Adipocyte (in vitro differentiated cells): ENCODE results near the gene SLC7A1.

Source experiments
- DNase-seq: peaks from one replicate; pipeline ENCODE4 v3.0.0-alpha.2; 2015; ENCODE audit warnings: low read depth
- H3K27me3 ChIP-seq: replicated peaks from 2 replicates; pipeline ENCODE4 v1.7.0; 2013; ENCODE audit warnings: mild to moderate bottlenecking, low read length, moderate library complexity; ENCODE audit not compliant: control insufficient read depth, insufficient read depth
- H3K36me3 ChIP-seq: 2 replicates; pipeline ENCODE4 v1.7.0; 2013; ENCODE audit warnings: low read length, mild to moderate bottlenecking, moderate library complexity; ENCODE audit not compliant: control insufficient read depth, insufficient read depth, severe bottlenecking
- H3K4me1 ChIP-seq: 2 replicates; pipeline ENCODE4 v1.7.0; 2013; ENCODE audit warnings: mild to moderate bottlenecking, low read length, moderate library complexity; ENCODE audit not compliant: control insufficient read depth, insufficient read depth
- H3K4me3 ChIP-seq: 2 replicates; pipeline ENCODE4 v1.7.0; 2013; ENCODE audit warnings: mild to moderate bottlenecking, low read length, moderate library complexity
- H3K9ac ChIP-seq: 2 replicates; pipeline ENCODE4 v1.7.0; 2013; ENCODE audit warnings: mild to moderate bottlenecking, low read length, moderate library complexity
- H3K9me3 ChIP-seq: 2 replicates; pipeline ENCODE4 v1.7.0; 2013; ENCODE audit warnings: mild to moderate bottlenecking, low read length, moderate library complexity; ENCODE audit not compliant: control insufficient read depth

The SLC7A1 gene

GRCh38 chr13:29464105-29464679, 131.3 kb downstream of the SLC7A1 start:
- no peaks in the 10 kb centered on the region for H3K27me3 ChIP-seq
- no peaks in the 10 kb centered on the region for H3K36me3 ChIP-seq
- H3K4me3 ChIP-seq = no peak overlapping the region
- DNase-seq = no peak
- peaks cover 9% of the 10 kb centered on the region for H3K4me1 ChIP-seq
- no peaks in the 10 kb centered on the region for H3K9me3 ChIP-seq
- no peak overlapping the region for H3K9ac ChIP-seq

- Histone ChIP-seq H3K9me3 (no peaks in the 10 kb centered on the region), H3K4me3 (no peak overlapping the region), H3K4me1 (peaks cover 5% of the 10 kb centered on the region), H3K27me3 (no peaks in the 10 kb centered on the region), H3K36me3 (no peaks in the 10 kb centered on the region), H3K9ac (no peak overlapping the region)
- no peak for DNase-seq
These were observed 135.6 kb downstream of the SLC7A1 start for GRCh38 chr13:29459813-29460355.
